H9 (cell line): ENCODE data around the gene METTL14. TPM values are rescaled to one million over a fixed set of nuclear protein-coding genes. Genes with fewer than 3 reads are reported as not detected.

Experiments
- DNase-seq: peaks from one replicate; pipeline ENCODE4 v3.0.0-alpha.2; 2017
- H2AFZ ChIP-seq: one replicate; pipeline ENCODE4 v1.6.1; 2013; ENCODE audit warnings: mild to moderate bottlenecking, low read length, control low read depth, moderate library complexity
- H2AK5ac ChIP-seq: 2 replicates; pipeline ENCODE4 v1.6.1; 2013; ENCODE audit warnings: low read length, control low read depth, mixed read lengths; ENCODE audit not compliant: insufficient read length
- H2BK120ac ChIP-seq: one replicate; pipeline ENCODE4 v1.6.1; 2013; ENCODE audit warnings: low read depth, mild to moderate bottlenecking, low read length, control low read depth, inconsistent platforms; ENCODE audit not compliant: poor library complexity, severe bottlenecking
- H2BK12ac ChIP-seq: 2 replicates; pipeline ENCODE4 v1.6.1; 2013; ENCODE audit warnings: low read length, control low read depth, mixed read lengths, low read depth; ENCODE audit not compliant: insufficient read length
- H2BK15ac ChIP-seq: 2 replicates; pipeline ENCODE4 v1.6.1; 2013; ENCODE audit warnings: low read depth, low read length, control low read depth
- H2BK20ac ChIP-seq: one replicate; pipeline ENCODE4 v1.6.1; 2013; ENCODE audit warnings: low read depth, mild to moderate bottlenecking, low read length, control low read depth, inconsistent platforms; ENCODE audit not compliant: poor library complexity, severe bottlenecking
- H2BK5ac ChIP-seq: 2 replicates; pipeline ENCODE4 v1.6.1; 2013; ENCODE audit warnings: low read length, control low read depth, mixed read lengths; ENCODE audit not compliant: insufficient read length
- H3K14ac ChIP-seq: 2 replicates; pipeline ENCODE4 v1.6.1; 2013; ENCODE audit warnings: low read length, control low read depth; ENCODE audit not compliant: insufficient read depth
- H3K18ac ChIP-seq: 2 replicates; pipeline ENCODE4 v1.6.1; 2013; ENCODE audit warnings: low read depth, mild to moderate bottlenecking, mixed read lengths, low read length, control low read depth; ENCODE audit not compliant: insufficient read length
- H3K23ac ChIP-seq: 2 replicates; pipeline ENCODE4 v1.6.1; 2013; ENCODE audit warnings: low read length, control low read depth, mixed read lengths, low read depth; ENCODE audit not compliant: insufficient read length
- H3K23me2 ChIP-seq: 2 replicates; pipeline ENCODE4 v1.6.1; 2013; ENCODE audit warnings: low read depth, mild to moderate bottlenecking, mixed read lengths, low read length, control low read depth; ENCODE audit not compliant: insufficient read length, poor library complexity, severe bottlenecking
- H3K27ac ChIP-seq: 2 replicates; pipeline ENCODE4 v1.5.1; 2013; ENCODE audit warnings: low read length, control low read depth, mixed read lengths, low read depth; ENCODE audit not compliant: insufficient read length
- H3K27me3 ChIP-seq: 2 replicates; pipeline ENCODE4 v1.6.1; 2013; ENCODE audit warnings: low read length, control low read depth, inconsistent platforms; ENCODE audit not compliant: insufficient read depth
- H3K4ac ChIP-seq: 2 replicates; pipeline ENCODE4 v1.6.1; 2013; ENCODE audit warnings: low read depth, mild to moderate bottlenecking, control low read depth, inconsistent platforms, low read length, moderate library complexity
- H3K4me1 ChIP-seq: 2 replicates; pipeline ENCODE4 v1.6.1; 2013; ENCODE audit warnings: low read length, control low read depth, inconsistent platforms; ENCODE audit not compliant: insufficient read depth
- H3K4me2 ChIP-seq: 2 replicates; pipeline ENCODE4 v1.6.1; 2013; ENCODE audit warnings: low read length, control low read depth, mixed read lengths; ENCODE audit not compliant: insufficient read length, insufficient read depth
- H3K56ac ChIP-seq: 2 replicates; pipeline ENCODE4 v1.6.1; 2013; ENCODE audit warnings: low read depth, mild to moderate bottlenecking, mixed read lengths, low read length, control low read depth; ENCODE audit not compliant: insufficient read length
- H3K79me1 ChIP-seq: 2 replicates; pipeline ENCODE4 v1.6.1; 2013; ENCODE audit warnings: low read depth, mild to moderate bottlenecking, moderate library complexity, low read length, control low read depth, inconsistent platforms; ENCODE audit not compliant: insufficient read depth, poor library complexity, severe bottlenecking
- H3K79me2 ChIP-seq: 2 replicates; pipeline ENCODE4 v1.6.1; 2013; ENCODE audit warnings: low read length, control low read depth, inconsistent platforms; ENCODE audit not compliant: insufficient read depth
- H3K9ac ChIP-seq: 2 replicates; pipeline ENCODE4 v1.6.1; 2013; ENCODE audit warnings: low read length, control low read depth, mixed read lengths; ENCODE audit not compliant: insufficient read length; ENCODE audit errors: extremely low read depth
- H3K9me3 ChIP-seq: one replicate; pipeline ENCODE4 v1.6.1; 2013; ENCODE audit warnings: low read depth, low read length, inconsistent platforms; ENCODE audit not compliant: control insufficient read depth
- H3T11ph ChIP-seq: one replicate; pipeline ENCODE4 v1.6.1; 2013; ENCODE audit warnings: mild to moderate bottlenecking, low read length, control low read depth, inconsistent platforms
- H4K20me1 ChIP-seq: one replicate; pipeline ENCODE4 v1.6.1; 2013; ENCODE audit not compliant: control insufficient read depth, insufficient read length, insufficient read depth
- H4K5ac ChIP-seq: 2 replicates; pipeline ENCODE4 v1.6.1; 2013; ENCODE audit warnings: low read depth, mild to moderate bottlenecking, mixed read lengths, low read length, control low read depth; ENCODE audit not compliant: insufficient read length
- H4K8ac ChIP-seq: replicated peaks from 2 replicates; pipeline ENCODE4 v1.6.1; 2013; ENCODE audit warnings: low read length, control low read depth, mixed read lengths, low read depth; ENCODE audit not compliant: insufficient read length
- H4K91ac ChIP-seq: 2 replicates; pipeline ENCODE4 v1.6.1; 2013; ENCODE audit warnings: low read depth, mild to moderate bottlenecking, moderate library complexity, mixed read lengths, low read length, control low read depth; ENCODE audit not compliant: insufficient read length
- H3K27ac Mint-ChIP-seq, 3 experiments: 2 replicates in 2 of 3; 3 replicates in 1 of 3; pipeline ENCODE4 v1.8.0; 2020 to 2021; ENCODE audit warnings: mixed read lengths in 3 of 3, mild to moderate bottlenecking in 1 of 3, moderate library complexity in 1 of 3
- H3K27me3 Mint-ChIP-seq: 2 replicates; pipeline ENCODE4 v1.8.0; 2021; ENCODE audit warnings: low read depth, mild to moderate bottlenecking, moderate library complexity, mixed read lengths
- H3K36me3 Mint-ChIP-seq, 3 experiments: 2 replicates in 2 of 3; 3 replicates in 1 of 3; pipeline ENCODE4 v1.8.0; 2020 to 2021; ENCODE audit warnings: low read depth in 3 of 3, mixed read lengths in 3 of 3; ENCODE audit not compliant: insufficient read depth in 1 of 3
- H3K4me1 Mint-ChIP-seq, 2 experiments: 2 replicates each; pipeline ENCODE4 v1.8.0; 2020; ENCODE audit warnings: mixed read lengths in 2 of 2
- H3K4me3 Mint-ChIP-seq, 2 experiments: 2 replicates in 1 of 2; 3 replicates in 1 of 2; pipeline ENCODE4 v1.8.0; 2020 to 2021; ENCODE audit warnings: mild to moderate bottlenecking in 2 of 2, mixed read lengths in 2 of 2, moderate library complexity in 1 of 2
- H3K9me3 Mint-ChIP-seq, 2 experiments: 2 replicates in 1 of 2; 3 replicates in 1 of 2; pipeline ENCODE4 v1.8.0; 2020; ENCODE audit warnings: mild to moderate bottlenecking in 2 of 2, mixed read lengths in 2 of 2, moderate library complexity in 1 of 2
- CTCF ChIP-seq: fragments of 200-600 bp; sonication (generic); conservative IDR thresholded peaks from 3 replicates; pipeline ENCODE4 v1.8.0; 2021; ENCODE audit warnings: antibody characterized with exemption, mild to moderate bottlenecking
- WGBS: extraction: QIAGEN DNeasy Blood & Tissue Kit; methylation state at CpG from one replicate; pipeline ENCODE4 v1.1.7; 2013; ENCODE audit warnings: missing lambda C conversion rate, low lambda C conversion rate, mixed read lengths; ENCODE audit not compliant: insufficient read length; ENCODE audit errors: extremely low coverage; 5-methylcytosine and 5-hydroxymethylcytosine counted together
- total RNA-seq: library from RNA; stranded (reverse); gene quantifications from 2 replicates; pipeline ENCODE4 v1.2.1, GENCODE V29; 2021

The METTL14 gene
- total RNA-seq, 1 experiment from 2014 or later, result 53.3 TPM

GRCh38 chr4:118761397-118762016 lies 76.3 kb downstream of the METTL14 start:
- Histone ChIP-seq H2BK12ac (no peak overlapping the region), H3K27me3 (no peaks in the 10 kb centered on the region), H3K56ac (no peak overlapping the region), H4K91ac (no peak overlapping the region), H4K20me1 (no peaks in the 10 kb centered on the region), H3K27ac (no peak overlapping the region), H3K9me3 (no peaks in the 10 kb centered on the region), H3K9ac (no peak overlapping the region), H3K23me2 (no peaks in the 10 kb centered on the region), H3K4me1 (no peaks in the 10 kb centered on the region), H3T11ph (no peak overlapping the region), H2AFZ (no peak overlapping the region), H2AK5ac (no peak overlapping the region), H3K79me2 (no peaks in the 10 kb centered on the region), H2BK15ac (no peak overlapping the region), H3K18ac (no peak overlapping the region), H3K4me2 (no peak overlapping the region), H3K79me1 (no peaks in the 10 kb centered on the region), H3K4ac (no peak overlapping the region), H2BK5ac (no peak overlapping the region), H2BK20ac (no peak overlapping the region), H2BK120ac (no peak overlapping the region), H4K5ac (no peak overlapping the region), H3K23ac (no peak overlapping the region), H3K14ac (no peak overlapping the region), H4K8ac (no peak overlapping the region)
- H3K27me3 Mint-ChIP-seq, result no peaks in the 10 kb centered on the region
- no peak for TF ChIP-seq CTCF
- H3K27ac Mint-ChIP-seq, result no peak overlapping the region
- H3K36me3 Mint-ChIP-seq, result peaks cover 5 to 31% (median 13%) of the 10 kb centered on the region in 3 experiments; a peak in 6 of 7 replicates
- no peaks in the 10 kb centered on the region for H3K9me3 Mint-ChIP-seq
- H3K4me3 Mint-ChIP-seq, result no peak overlapping the region
- no peaks in the 10 kb centered on the region for H3K4me1 Mint-ChIP-seq
- no peak for DNase-seq
- WGBS, result no CpG with 5 or more reads among the region's 2 CpGs
